ENCODE measurements around the gene CASZ1.

Gene CASZ1

DNA sequence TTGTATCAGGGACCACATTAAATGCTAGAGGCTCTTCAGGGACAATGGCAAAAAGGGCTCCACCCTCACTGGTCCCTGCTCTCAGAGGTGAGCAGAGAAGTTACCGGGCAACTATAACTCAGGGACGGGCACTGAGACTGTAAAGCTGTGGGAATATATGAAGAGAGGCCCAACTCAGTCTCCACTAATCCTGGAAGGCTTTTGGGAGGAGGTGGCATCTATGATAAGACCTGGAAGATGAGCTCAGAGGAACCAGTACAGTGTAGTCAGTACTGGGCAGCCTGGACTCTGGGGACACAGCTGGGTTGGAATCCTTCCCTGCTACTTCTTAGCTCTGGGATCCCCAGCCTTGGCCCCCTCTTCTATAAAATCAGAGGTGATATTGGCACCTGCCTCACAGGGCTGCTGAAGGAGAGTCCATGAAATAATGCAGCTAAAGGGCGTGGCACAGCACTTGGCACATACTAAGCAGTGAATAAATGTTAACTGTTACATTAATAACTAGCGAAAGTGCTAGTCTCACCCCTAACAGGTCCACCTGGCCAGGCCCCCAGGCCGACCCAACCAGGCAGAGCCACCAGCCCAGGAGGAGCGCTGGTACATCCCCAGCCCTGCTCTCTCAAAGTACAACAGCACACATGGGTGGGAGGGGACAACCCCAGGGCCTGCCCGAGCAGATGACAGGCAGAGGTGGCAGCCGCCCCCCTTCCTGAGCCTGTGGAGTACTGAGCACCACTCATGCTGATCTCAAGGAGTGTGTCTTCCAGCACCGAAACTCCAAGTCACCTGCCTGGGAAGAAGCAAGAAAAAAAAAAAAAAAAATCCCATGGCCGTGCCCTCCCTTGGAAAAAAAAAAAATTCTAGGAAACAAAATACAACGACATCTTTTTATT is 62.7 kb downstream of the CASZ1 start:
- TF ChIP-seq GATA3 (IDR thresholded peaks at IDR 0.05; ENCODE audit: low read depth, low read length) (no peak), GATA2 (IDR thresholded peaks at IDR 0.05; ENCODE audit: low read depth, low read length) (no peak)

GRCh38 chr1:10730985-10731384 is 65.5 kb downstream of the CASZ1 start:
- TF ChIP-seq GATA3 (IDR thresholded peaks at IDR 0.05; ENCODE audit: low read depth, low read length) = no peak
- no peak for TF ChIP-seq GATA2 (IDR thresholded peaks at IDR 0.05; ENCODE audit: low read depth, low read length)

GRCh38 chr1:10728595-10729410 is 67.6 kb downstream of the CASZ1 start:
- no peak for TF ChIP-seq GATA2 (IDR thresholded peaks at IDR 0.05; ENCODE audit: low read depth, low read length)

DNA sequence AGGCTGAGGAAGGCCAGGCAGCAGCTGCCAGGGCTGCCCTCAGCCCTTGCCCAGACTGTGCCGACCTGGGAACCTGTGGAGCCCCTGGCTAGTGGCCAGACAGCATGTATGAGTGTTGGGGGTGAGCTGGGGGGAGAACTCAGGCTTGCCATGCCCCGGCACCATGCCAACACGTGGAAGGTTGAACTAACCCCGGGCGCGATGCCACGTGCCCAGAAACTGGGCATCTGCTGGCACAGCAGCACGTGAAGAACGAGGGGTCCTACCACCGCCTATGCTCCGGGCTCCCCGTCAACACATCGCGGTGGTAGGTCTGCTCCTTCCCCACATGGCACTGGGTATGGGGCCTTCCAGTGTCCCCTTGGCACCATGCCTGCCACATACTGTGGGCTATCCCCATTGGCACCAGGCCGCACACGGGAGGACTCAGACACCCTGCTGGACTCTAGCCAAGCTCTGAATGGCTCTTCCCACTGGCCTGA is 68.7 kb downstream of the CASZ1 start:
- TF ChIP-seq GATA2 (IDR thresholded peaks at IDR 0.05; ENCODE audit: low read depth, low read length) (no peak), GATA3 (IDR thresholded peaks at IDR 0.05; ENCODE audit: low read depth, low read length) (no peak)

- no peak for TF ChIP-seq GATA2 (IDR thresholded peaks at IDR 0.05; ENCODE audit: low read depth, low read length)
- TF ChIP-seq GATA3 (IDR thresholded peaks at IDR 0.05; ENCODE audit: low read depth, low read length) = no peak
These were observed 70.1 kb downstream of the CASZ1 start for GRCh38 chr1:10726355-10726754.

DNA sequence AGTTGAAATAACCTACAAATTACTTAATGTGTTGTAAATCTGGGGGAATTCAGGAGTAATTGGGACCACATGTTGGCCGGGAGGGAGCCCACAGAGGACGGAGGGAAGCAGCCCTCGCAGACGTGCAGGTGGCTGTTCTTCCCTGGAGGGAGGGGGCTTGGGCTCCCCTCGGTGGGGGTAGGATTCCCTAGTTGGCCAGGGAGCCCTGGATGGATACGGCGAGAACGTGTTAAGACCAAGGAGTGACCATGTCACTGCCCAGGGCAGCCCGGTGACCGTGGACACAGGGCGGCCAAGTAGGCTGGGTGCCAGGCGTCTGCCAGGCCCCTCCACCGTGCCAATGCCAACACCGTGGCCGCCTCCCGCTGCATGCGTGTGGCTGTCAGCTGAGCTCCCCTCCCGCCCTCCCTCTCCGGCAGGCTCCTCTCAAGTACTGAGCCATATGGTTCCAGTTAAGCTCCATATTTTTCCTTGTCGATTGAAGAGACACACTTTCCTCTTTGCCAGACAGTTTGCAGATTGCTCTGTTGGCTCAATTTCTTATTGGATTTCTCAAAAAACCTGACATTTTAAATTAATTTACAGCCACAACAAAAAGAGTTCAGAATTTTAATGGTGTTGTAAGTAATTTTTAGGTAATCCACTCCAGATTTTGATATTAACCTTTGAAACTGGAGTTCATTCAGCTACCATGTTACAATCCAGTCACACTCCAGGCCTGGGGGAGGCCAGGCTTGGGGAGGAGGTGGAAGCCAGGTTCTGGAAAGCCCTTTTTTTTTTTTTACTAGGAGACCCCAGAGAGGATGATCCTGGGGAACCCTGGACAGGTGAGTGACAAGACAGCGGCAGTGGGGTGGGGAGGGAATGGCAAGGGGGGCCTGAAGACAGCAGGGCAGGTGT is 71.2 kb downstream of the CASZ1 start:
- TF ChIP-seq GATA2 (IDR thresholded peaks at IDR 0.05; ENCODE audit: low read depth, low read length) (no peak), GATA3 (IDR thresholded peaks at IDR 0.05; ENCODE audit: low read depth, low read length) (no peak)

DNA sequence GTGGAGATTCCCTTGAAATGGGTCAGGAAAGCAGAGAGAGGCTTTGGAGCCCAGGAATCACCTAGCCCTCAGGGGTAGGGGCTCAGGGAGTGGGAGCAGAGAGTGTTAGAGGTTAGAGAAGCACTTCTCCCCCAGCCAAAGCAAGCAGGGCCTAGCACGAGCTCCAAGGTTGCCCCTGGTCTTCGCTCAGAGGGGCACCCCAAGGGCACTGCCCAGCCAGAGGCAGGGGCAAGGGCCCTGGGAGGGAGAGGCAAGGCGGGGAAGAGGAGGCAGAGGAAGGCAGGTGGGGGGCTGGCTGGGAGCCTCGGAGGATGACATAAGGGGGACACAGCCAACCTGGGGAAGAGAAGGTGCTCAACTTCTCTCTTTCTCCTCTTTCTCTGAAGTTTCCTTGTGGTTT is 71.9 kb downstream of the CASZ1 start:
- TF ChIP-seq GATA3 (IDR thresholded peaks at IDR 0.05; ENCODE audit: low read depth, low read length) (no peak), GATA2 (IDR thresholded peaks at IDR 0.05; ENCODE audit: low read depth, low read length) (no peak)

DNA sequence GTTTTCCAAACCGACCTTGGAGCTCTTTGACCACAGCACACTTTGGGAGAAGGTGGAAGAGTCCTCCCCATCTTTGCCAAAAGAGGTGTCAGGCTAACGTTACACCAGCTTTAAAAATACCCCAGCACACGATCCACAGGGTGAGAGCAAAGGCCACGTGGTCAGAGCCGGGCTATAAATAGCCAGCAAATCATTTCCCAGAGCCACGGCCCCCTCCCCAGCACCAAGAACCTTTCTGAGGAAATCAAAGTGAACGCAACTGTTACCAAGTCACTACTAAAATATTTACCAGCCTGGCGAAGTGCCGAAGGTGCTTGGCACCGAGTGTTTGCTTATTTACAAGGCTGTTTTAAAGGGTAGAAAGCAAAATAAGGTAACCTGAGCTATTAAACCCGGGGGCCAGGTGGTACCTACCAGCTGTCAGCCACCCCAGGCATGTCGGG is 72.4 kb downstream of the CASZ1 start:
- TF ChIP-seq GATA3 (IDR thresholded peaks at IDR 0.05; ENCODE audit: low read depth, low read length) (no peak), GATA2 (IDR thresholded peaks at IDR 0.05; ENCODE audit: low read depth, low read length) (no peak)

DNA sequence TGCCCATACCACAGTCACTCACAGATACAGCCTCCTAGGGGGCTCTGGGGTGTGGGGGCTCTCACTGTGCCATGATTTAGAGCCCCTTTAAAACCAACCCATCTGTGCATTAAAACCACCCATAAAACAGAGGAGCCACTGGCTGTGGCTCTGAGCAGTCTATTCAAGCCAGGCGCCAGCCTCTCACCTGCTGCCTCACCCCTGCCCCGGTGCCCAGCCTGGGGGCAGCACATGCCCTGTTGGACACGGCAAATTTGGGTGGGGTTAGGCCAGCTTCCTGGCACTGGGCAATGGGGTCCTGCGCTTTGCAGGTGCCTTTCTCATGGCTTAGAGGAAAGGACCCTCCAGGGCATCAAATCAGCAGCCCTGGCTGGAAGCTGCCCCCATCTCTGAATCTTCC is 73.1 kb downstream of the CASZ1 start:
- TF ChIP-seq GATA3 (IDR thresholded peaks at IDR 0.05; ENCODE audit: low read depth, low read length) = no peak
- TF ChIP-seq GATA2 (IDR thresholded peaks at IDR 0.05; ENCODE audit: low read depth, low read length) = no peak

DNA sequence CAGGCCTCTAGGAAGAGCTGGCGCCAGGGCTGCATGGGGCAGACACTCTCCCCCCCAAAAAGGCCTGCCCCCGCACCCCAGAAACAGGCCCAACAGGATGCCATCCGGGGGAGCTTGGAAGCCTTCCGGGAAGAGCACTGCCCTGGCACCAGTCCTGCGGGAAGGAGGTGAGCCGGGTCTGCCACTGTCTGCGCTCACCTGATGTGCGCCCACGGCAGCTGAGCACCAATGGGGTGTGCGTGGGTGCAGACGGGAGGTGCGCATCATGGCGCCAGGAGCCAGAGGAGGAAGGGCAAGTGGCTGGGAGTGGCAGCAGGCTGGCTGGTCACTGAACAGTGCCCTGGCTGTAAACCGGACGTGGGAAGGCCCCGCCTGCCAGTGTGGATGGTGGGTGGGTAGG is 73.6 kb downstream of the CASZ1 start:
- TF ChIP-seq GATA2 (IDR thresholded peaks at IDR 0.05; ENCODE audit: low read depth, low read length) (no peak), GATA3 (IDR thresholded peaks at IDR 0.05; ENCODE audit: low read depth, low read length) (no peak)

- no peak for TF ChIP-seq GATA2 (IDR thresholded peaks at IDR 0.05; ENCODE audit: low read depth, low read length)
- no peak for TF ChIP-seq GATA3 (IDR thresholded peaks at IDR 0.05; ENCODE audit: low read depth, low read length)
These were observed 74.8 kb downstream of the CASZ1 start for GRCh38 chr1:10721381-10722321.

DNA sequence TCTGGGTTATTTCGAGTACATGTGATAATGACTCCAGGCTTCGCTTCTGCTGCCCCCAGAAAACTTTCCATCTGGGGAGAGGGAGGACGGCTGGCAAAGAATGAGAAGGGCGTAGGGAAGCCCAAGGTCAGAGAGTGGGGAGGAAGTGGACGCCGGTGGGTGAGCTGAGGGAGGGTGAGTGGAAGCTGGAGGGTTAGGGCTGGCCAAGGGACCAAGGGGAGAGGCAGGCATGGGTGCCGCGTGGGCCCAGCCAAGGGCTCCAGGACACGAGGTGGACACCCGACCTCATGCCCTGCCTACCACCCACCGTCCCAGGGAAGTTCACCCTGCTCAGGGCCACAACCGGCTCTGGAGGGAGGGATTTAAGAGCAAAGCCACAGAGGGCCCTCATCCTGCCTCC is 75.8 kb downstream of the CASZ1 start:
- TF ChIP-seq GATA3 (IDR thresholded peaks at IDR 0.05; ENCODE audit: low read depth, low read length) = no peak
- TF ChIP-seq GATA2 (IDR thresholded peaks at IDR 0.05; ENCODE audit: low read depth, low read length) = no peak

DNA sequence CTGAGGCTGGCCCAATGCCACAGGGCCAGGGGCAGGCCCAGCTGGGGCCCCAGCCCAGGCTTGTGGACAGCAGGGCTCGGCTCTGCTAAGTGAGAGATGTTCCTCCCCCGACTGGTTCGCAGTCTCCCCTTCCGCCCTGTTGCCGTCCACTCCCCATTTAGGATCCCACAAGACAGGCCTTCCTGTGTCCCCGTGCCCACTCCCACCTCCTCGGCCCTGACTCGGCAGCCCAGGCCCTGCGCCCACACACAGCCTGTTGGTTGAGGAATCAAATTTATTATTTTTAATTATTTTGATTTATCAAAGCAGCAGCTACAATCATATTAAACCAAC is 78.4 kb downstream of the CASZ1 start:
- TF ChIP-seq GATA3 (IDR thresholded peaks at IDR 0.05; ENCODE audit: low read depth, low read length) (no peak), GATA2 (IDR thresholded peaks at IDR 0.05; ENCODE audit: low read depth, low read length) (no peak)

All from SH-SY5Y (cell line).